ENCODE measurements around the gene TUFT1. TPM values are rescaled to one million over a fixed set of nuclear protein-coding genes. Genes with fewer than 3 reads are reported as not detected.

The TUFT1 gene
- total and polyA plus RNA-seq, 2 of the 4 experiments (the other 2 are of a cell fraction), result 21.2 to 30.3 TPM

- H3K4me1 ChIP-seq (ENCODE audit: control insufficient read depth, insufficient read depth, low read length), result peaks cover 4% of the 10 kb centered on the region
- 68% methylated on average over 3 of the region's 6 CpGs; no CpG with 5 or more reads in 1 of the 2 experiments for WGBS, 2 experiments (ENCODE audit: extremely low coverage in 2 of 2, insufficient read length in 1 of 2)
- ChIA-PET POLR2A (ENCODE audit: unreplicated experiment) (no interaction called here), CTCF (no interaction called here)
- no peak overlapping the region for H3K23ac ChIP-seq (ENCODE audit: low read depth, low read length)
- TF ChIP-seq RFX5 (IDR thresholded peaks at IDR 0.05; ENCODE audit: low read depth, low read length) (no peak), BHLHE40 (IDR thresholded peaks at IDR 0.05; ENCODE audit: low read depth, low read length) (no peak), RCOR1 (IDR thresholded peaks at IDR 0.05; ENCODE audit: insufficient replicate concordance, low read length) (no peak), CHD1 (IDR thresholded peaks at IDR 0.05; ENCODE audit: low read depth, low read length) (no peak), SMC3 (IDR thresholded peaks at IDR 0.05; ENCODE audit: low read depth, low read length) (no peak), CTCF (conservative IDR thresholded peaks at IDR 0.05; ENCODE audit: low read depth, low read length) (no peak)
- TF ChIP-seq, protein P1, sequence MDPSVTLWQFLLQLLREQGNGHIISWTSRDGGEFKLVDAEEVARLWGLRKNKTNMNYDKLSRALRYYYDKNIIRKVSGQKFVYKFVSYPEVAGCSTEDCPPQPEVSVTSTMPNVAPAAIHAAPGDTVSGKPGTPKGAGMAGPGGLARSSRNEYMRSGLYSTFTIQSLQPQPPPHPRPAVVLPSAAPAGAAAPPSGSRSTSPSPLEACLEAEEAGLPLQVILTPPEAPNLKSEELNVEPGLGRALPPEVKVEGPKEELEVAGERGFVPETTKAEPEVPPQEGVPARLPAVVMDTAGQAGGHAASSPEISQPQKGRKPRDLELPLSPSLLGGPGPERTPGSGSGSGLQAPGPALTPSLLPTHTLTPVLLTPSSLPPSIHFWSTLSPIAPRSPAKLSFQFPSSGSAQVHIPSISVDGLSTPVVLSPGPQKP (IDR thresholded peaks at IDR 0.05; ENCODE audit: borderline replicate concordance, low read depth, low read length), result no peak
- no peak overlapping the region for H3K4me3 ChIP-seq (ENCODE audit: insufficient read depth, low read depth, low read length)
- no peak overlapping the region for H3K9ac ChIP-seq (ENCODE audit: low read depth, low read length)
- H2BK20ac ChIP-seq (ENCODE audit: low read depth, low read length), result no peak overlapping the region
- H2BK15ac ChIP-seq (ENCODE audit: low read depth, low read length), result no peak overlapping the region
- H2AK5ac ChIP-seq (ENCODE audit: low read depth, low read length), result no peak overlapping the region
- H3K4me2 ChIP-seq (ENCODE audit: low read depth, low read length), result no peak overlapping the region
- no peak overlapping the region for H2BK5ac ChIP-seq (ENCODE audit: low read depth, low read length, poor library complexity, severe bottlenecking)
- H3K79me1 ChIP-seq (ENCODE audit: low read depth in 1 of 2, low read length in 2 of 2), result no peaks in the 10 kb centered on the region
- no peak overlapping the region for H3K14ac ChIP-seq (replicated peaks; ENCODE audit: low read depth, low read length)
- DNase-seq, result no peak
- intact Hi-C loops (cut with micrococcal nuclease), result no loop called here
- ATAC-seq (ENCODE audit: low read depth), result no peak
- H4K20me1 ChIP-seq (ENCODE audit: insufficient read depth, low read length), result no peaks in the 10 kb centered on the region
- no peaks in the 10 kb centered on the region for H3K9me3 ChIP-seq (ENCODE audit: control insufficient read depth, insufficient read depth, low read length)
- peaks cover 21% of the 10 kb centered on the region for H3K36me3 ChIP-seq (ENCODE audit: control insufficient read depth, insufficient read depth, low read length)
- peak overlapping the region; percentile 16 for H2AK9ac ChIP-seq (replicated peaks; ENCODE audit: low read depth, low read length, poor library complexity)
- H3K18ac ChIP-seq (ENCODE audit: low read depth, low read length), result no peak overlapping the region
- no peak overlapping the region for H4K5ac ChIP-seq (ENCODE audit: low read depth, low read length)
- no peak overlapping the region for H4K8ac ChIP-seq (ENCODE audit: low read depth in 2 of 2, low read length in 2 of 2)
- H3K9me1 ChIP-seq (ENCODE audit: insufficient read depth, low read length), result no peaks in the 10 kb centered on the region; the same call in 1 of the 2 replicates
- H3K27me3 ChIP-seq (ENCODE audit: control insufficient read depth, insufficient read depth, low read length), result no peaks in the 10 kb centered on the region
- no peak overlapping the region for H3K56ac ChIP-seq (ENCODE audit: extremely low read depth, insufficient read depth, low read length)
- no peak overlapping the region for H4K91ac ChIP-seq (ENCODE audit: insufficient read depth, low read depth, low read length)
- no TSS peak for BruUV-seq (replicated peaks)
- no peak overlapping the region for H2AFZ ChIP-seq (replicated peaks; ENCODE audit: low read length, poor library complexity)
- in situ Hi-C loops (cut with MboI; ENCODE audit: low sequenced_read_pairs), result no loop called here
- no peak overlapping the region for H3K27ac ChIP-seq (ENCODE audit: insufficient read depth, low read length)
- no peak overlapping the region for H3K4ac ChIP-seq (ENCODE audit: low read depth, low read length)
- H2BK120ac ChIP-seq (ENCODE audit: low read depth, low read length), result no peak overlapping the region
- dilution Hi-C loops (cut with HindIII; ENCODE audit: low sequenced_read_pairs, unreplicated experiment), result no loop called here
Observed at GRCh38 chr1:151584278-151584677, 44.2 kb downstream of the TUFT1 start.
